ENCODE results near the gene ABCG4. TPM values are rescaled to one million over a fixed set of nuclear protein-coding genes. Genes with fewer than 3 reads are reported as not detected.

ABCG4 gene
- under 0.01 and 0.15 TPM in 2 replicates for total RNA-seq (ENCODE audit: low replicate concordance)

DNA sequence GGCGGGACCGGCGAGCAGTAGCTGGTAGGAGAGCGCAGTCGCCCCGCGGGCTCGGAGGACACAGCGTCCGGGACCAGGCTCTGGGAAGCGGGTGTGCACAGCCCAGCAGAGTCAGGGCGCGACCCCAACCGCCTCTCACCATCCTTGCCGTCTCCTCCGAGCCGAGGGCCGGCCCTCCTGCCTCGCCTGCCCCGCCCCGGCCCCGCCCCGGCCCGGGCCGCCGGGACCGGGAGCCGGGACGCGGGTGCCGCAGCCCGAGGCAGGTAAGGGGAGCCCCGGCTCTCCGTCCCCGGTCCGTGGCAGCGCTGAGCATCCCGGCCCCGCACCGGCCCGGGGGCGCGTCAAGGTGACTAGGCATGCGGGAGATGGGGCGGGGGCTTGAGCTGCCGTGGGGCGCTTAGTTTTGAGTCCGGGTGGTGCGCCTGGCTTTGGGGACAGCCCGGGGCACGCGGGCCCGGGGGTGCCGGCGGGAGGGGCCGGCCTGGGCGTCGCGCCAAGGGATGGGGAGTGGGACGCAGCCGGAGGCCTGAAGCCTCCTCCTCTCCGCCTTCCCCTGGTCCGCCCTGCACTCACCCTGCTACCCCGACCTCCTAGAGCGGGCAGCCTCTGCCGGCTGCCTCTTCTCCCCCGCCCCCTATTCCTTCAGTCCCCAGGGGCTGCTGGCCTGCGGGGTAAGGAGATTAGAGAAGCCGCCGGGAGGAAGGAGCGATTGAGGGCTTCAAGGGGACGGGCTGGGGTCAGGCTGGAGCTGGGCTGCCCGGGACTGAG is at the start of gene ABCG4:
Gene ABCG4 (plus strand): TSS at position 35 of the 768 bp plus-strand sequence. CDS start 914 bp downstream, outside the sequence.

DNA sequence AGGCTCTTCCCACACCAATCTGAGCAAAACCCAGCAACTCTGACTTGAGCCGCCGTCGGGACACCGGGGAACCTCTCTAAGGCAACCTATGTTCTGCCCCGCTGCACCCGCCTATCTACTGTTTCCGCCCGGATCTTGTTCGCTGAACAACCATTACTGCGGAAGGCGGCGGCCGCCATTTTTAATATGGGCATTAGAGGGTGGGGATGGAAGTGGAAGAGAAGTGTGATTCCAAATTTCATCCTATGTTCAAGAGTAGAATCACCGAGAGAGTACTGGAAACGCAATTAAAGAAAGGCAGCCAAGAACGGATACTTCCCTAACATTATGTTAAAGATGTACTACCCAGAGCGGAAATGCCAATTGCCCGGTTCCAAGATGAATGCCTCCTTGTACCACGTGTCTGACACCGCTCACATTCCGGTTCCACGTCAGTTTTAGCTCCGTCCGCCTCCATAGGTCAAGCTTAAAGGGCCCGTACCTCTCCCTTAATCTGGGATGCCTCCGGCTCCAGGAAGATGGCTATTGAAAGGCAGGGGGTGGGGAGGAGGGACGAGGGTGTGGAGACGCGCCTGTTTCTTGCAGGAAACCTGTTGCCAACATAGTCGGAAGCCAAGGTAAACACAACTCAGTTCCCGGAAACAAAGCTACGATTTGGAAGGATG is 47.0 kb upstream of the ABCG4 start, which contains the start of gene DPAGT1:
Gene DPAGT1 (minus strand): TSS at position 95 of the 665 bp plus-strand sequence. CDS start 198 bp downstream, outside the sequence.

DNA sequence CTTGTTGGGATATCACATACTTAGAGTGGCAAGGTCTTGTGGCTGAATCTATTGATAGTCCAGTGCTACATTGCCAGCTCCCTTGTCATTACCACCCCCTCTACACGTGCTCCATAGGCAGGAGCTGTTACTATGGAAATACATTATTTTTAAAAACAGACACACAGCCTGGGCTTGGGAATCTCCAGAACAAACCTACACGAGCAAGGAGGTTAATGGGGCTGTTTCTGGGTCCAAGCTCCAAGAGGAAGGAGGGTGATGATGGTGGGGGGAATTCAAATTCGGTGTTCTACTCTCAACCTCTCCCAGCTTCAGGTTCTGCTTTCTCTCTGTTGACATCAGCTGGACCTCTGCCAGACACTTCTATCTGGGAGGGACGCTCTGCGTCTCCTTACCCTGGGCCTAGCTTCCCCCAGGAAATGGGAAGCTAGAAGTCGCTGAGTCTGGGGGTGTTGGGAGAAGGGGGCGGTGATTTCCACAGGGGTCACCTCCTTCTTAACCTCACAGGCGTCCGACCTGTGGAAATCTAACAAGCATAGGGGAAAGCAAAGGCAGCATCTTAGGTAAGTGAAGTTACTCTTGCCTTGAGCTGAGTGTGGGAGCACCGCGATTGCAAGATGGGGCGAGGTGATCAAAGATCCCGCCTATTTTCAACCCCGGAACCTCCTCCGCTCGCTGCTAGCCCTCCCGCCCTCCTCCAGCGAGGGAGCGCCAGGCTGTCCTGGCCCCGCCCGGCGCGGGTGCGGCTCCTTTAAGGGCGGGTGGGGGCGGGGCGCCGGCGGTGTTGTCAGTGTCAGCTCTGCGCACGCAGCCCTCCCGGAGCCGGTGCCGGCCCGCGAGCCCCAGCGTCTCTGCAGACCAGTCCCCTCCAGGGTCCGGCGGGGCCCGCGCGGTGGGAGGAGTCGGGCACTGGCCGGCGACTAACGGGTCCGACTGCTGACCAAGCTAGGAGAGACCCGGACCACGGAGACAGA is 42.0 kb upstream of the ABCG4 start, which contains the start of gene C2CD2L:
Gene C2CD2L (plus strand): TSS at position 781 of the 974 bp plus-strand sequence. CDS start 398 bp downstream, outside the sequence.

DNA sequence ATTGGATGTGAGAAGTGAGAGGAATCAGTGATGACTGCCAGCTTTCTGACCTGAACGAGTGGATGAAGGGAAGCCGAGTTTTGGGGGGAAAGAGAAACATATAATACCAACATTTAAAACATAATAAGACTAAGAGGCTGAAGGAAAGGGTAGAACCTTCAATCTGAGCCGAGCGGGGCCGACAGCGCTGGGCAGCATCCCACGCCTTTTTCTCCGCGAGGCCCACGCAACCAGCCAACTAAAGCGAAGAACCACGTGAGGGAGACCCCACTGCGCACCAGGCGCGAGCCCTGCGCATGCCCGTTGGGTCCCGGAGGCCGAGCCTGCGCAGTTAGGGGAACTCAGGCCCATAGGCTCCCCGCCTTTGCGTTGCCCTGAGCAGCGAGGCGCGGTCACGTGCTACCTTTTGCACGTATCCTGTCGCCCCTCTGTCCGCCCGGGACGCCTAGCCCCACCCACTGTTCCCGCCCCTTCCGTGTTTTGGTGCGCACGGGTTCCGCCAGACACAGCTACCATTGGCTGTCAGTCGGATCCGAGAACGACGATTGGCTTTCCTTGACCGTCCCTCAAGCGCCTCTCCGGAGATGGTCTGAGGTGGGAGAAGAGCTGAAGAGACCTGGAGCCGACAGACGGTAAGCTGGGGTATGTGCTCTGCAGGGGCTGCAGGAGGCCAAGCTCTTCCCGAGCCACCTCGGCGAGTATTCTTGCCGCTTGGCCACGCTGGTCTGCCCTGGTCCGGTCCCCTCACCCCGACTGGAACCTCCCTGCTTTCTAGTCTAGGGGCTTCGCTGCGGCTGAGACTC is 27.6 kb upstream of the ABCG4 start, which contains the start of gene HINFP:
Gene HINFP (plus strand): TSS at position 573 of the 803 bp plus-strand sequence. CDS start 5,365 bp downstream, outside the sequence.

DNA sequence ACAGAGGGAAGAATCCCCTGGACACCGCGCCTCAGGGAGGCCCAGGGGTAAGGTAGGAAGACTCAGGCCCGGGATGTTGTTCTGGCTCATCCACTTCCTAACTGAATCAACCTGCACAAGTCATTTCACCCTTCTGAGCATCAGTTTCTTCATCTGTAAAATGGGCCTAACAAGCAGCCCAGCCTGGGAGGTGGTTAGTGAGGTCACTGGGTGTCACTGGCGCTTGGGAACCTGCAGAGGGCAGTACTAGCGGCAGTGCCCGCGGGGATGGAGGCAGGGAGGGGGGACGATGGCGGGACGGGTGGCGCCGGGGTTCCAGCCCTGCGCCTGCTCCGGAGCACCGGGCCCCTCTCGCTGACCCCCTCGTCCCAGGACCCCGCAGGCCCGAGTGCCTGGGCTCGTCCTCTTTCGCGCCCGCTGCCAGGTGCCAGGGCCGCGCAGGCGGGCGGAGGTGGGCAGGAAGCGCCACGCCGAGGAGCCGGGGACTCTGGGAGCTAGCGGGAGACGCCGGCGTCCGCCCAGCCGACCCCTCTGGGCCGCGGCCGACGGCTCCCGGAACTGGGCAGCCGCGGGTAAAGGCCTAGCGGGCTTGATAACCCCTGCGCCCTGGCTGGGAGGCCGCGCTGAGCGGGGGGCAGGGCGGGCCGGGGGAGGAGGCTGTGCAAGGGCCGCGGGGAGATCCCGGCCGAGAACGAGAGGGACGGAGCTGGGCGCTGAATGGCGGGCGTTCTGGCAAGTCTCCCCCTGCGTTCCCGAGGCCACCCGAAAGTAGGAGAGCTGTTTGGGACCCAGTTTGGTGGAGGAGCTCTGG is 19.8 kb downstream of the ABCG4 start, which contains the start of gene NLRX1:
Gene NLRX1 (plus strand): TSS at position 255 of the 811 bp plus-strand sequence. CDS start 2,679 bp downstream, outside the sequence.

DNA sequence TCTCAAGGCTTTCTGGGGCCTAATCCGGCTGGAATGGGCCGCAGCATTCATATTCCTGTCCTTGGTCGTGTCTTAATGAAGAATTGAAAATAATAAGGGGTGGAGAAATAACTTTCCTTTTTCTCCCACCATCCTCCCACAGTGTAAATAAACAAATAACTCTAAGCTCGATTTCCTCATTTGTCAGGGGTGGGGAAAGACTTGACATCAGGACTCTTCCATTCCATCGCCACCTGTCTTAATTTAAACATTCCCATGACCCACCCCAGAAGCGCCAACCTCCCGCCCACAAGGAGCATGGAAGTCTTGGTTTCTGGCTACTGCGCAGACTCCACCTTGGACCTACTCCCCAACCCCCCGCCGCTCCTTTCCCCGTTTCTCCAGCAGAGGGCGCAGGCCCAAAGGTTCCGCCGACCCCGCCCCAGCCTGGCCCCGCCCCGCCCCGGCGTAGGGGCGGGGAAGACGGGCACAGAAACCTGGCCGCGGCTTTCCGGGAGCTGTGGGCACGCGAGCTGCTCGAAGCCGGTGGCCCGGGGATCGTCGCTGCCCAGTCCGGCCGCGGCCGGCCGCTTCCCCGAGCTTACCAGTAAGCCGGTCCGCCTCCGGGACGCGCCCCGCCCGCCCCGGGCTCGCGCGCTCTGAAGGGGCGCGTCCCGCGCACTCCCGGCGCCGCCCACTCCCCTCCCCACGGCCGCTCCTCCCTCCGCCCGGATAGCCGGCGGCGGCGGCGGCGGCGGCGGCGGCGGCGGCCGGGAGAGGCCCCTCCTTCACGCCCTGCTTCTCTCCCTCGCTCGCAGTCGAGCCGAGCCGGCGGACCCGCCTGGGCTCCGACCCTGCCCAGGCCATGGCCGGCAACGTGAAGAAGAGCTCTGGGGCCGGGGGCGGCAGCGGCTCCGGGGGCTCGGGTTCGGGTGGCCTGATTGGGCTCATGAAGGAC is 57.0 kb downstream of the ABCG4 start, which contains the start of gene CBL:
Gene CBL (plus strand): TSS at position 766 of the 937 bp plus-strand sequence. CDS start 79 bp downstream, at position 845.

Other genes with a start within 250 kb of the ABCG4 start
- 3.7 and 19.3 TPM in 2 replicates for gene BCL9L, start 223.1 kb upstream of the ABCG4 start, total RNA-seq (ENCODE audit: low replicate concordance)
- gene UPK2, start 192.8 kb upstream of the ABCG4 start, total RNA-seq (ENCODE audit: low replicate concordance) = not detected in 2 replicates
- not detected in 2 replicates for gene FOXR1, start 177.3 kb upstream of the ABCG4 start, total RNA-seq (ENCODE audit: low replicate concordance)
- gene CENATAC, start 150.9 kb upstream of the ABCG4 start, total RNA-seq (ENCODE audit: low replicate concordance) = 7.3 and 13.5 TPM in 2 replicates
- gene RPS25, start 130.7 kb upstream of the ABCG4 start, total RNA-seq (ENCODE audit: low replicate concordance) = 338 and 761 TPM in 2 replicates
- 114 and 129 TPM in 2 replicates for gene TRAPPC4, start 130.3 kb upstream of the ABCG4 start, total RNA-seq (ENCODE audit: low replicate concordance)
- 7.0 and 9.7 TPM in 2 replicates for gene SLC37A4, start 118.2 kb upstream of the ABCG4 start, total RNA-seq (ENCODE audit: low replicate concordance)
- 73.9 and 160 TPM in 2 replicates for gene HYOU1, start 91.8 kb upstream of the ABCG4 start, total RNA-seq (ENCODE audit: low replicate concordance)
- 25.0 and 42.0 TPM in 2 replicates for gene VPS11, start 81.2 kb upstream of the ABCG4 start, total RNA-seq (ENCODE audit: low replicate concordance)
- 4.1 and 7.6 TPM in 2 replicates for gene HMBS, start 64.2 kb upstream of the ABCG4 start, total RNA-seq (ENCODE audit: low replicate concordance)
- gene DPAGT1, start 47.2 kb upstream of the ABCG4 start, total RNA-seq (ENCODE audit: low replicate concordance) = 9.8 and 19.9 TPM in 2 replicates
- 1.1 and 4.4 TPM in 2 replicates for gene C2CD2L, start 41.7 kb upstream of the ABCG4 start, total RNA-seq (ENCODE audit: low replicate concordance)
- gene HINFP, start 27.5 kb upstream of the ABCG4 start, total RNA-seq (ENCODE audit: low replicate concordance) = 10.9 and 18.8 TPM in 2 replicates
- gene NLRX1, start 19.7 kb downstream of the ABCG4 start, total RNA-seq (ENCODE audit: low replicate concordance) = 9.7 and 14.3 TPM in 2 replicates
- 0.35 TPM in 1 of 2 replicates, not detected in the other for gene NHERF4, start 36.4 kb downstream of the ABCG4 start, total RNA-seq (ENCODE audit: low replicate concordance)
- gene CBL, start 57.3 kb downstream of the ABCG4 start, total RNA-seq (ENCODE audit: low replicate concordance) = 2.5 and 3.9 TPM in 2 replicates
- gene MCAM, start 168.1 kb downstream of the ABCG4 start, total RNA-seq (ENCODE audit: low replicate concordance) = 11.8 and 25.4 TPM in 2 replicates
- gene RNF26, start 185.5 kb downstream of the ABCG4 start, total RNA-seq (ENCODE audit: low replicate concordance) = 1.9 and 2.7 TPM in 2 replicates
- gene C1QTNF5, start 191.8 kb downstream of the ABCG4 start, total RNA-seq (ENCODE audit: low replicate concordance) = 10.6 and 11.6 TPM in 2 replicates
- gene MFRP, start 197.7 kb downstream of the ABCG4 start, total RNA-seq (ENCODE audit: low replicate concordance) = under 0.01 TPM in 1 of 2 replicates, not detected in the other
- gene USP2, start 232.6 kb downstream of the ABCG4 start, total RNA-seq (ENCODE audit: low replicate concordance) = under 0.01 TPM in 2 replicates